Ascending aorta (tissue), 2 donors: Measurements from ENCODE around the gene SLC7A4. TPM values are rescaled to one million over a fixed set of nuclear protein-coding genes. Genes with fewer than 3 reads are reported as not detected.
A peak's percentile ranks its signal among the peaks of the same experiment; 100 is the strongest.

Experiments
- DNase-seq, 2 donors: peaks; one replicate each; pipeline ENCODE4 v3.0.0-alpha.2; 2019; ENCODE audit warnings: low spot score in 2 of 2
- H3K27ac ChIP-seq, 2 donors: fragments of 200-600 bp; sonication (generic); one replicate each; pipeline ENCODE4 v1.5.1; 2016 to 2017; ENCODE audit warnings: mild to moderate bottlenecking in 1 of 2
- H3K27me3 ChIP-seq: fragments of 200-600 bp; sonication (generic); one replicate; pipeline ENCODE4 v1.5.1; 2017
- H3K36me3 ChIP-seq, 2 donors: fragments of 200-600 bp; sonication (generic); one replicate each; pipeline ENCODE4 v1.5.1; 2016
- H3K4me1 ChIP-seq, 2 donors: fragments of 200-600 bp; sonication (generic); one replicate each; pipeline ENCODE4 v1.5.1; 2016 to 2017; ENCODE audit warnings: mild to moderate bottlenecking in 1 of 2
- H3K4me3 ChIP-seq, 2 donors: fragments of 200-600 bp; sonication (generic); one replicate each; pipeline ENCODE4 v1.5.1; 2016 to 2017; ENCODE audit warnings: mild to moderate bottlenecking in 1 of 2
- H3K9me3 ChIP-seq, 2 donors: fragments of 200-600 bp; sonication (generic); one replicate each; pipeline ENCODE4 v1.5.1; 2016
- intact Hi-C: fragments of 100-400 bp; cut with DNase I; formaldehyde crosslinking; loops from one replicate; pipeline ENCODE4 v1.15.1; 2023
- total RNA-seq: library from RNA; depleted of rRNA; stranded (reverse); fragments of >200 nt; gene quantifications from one replicate; pipeline ENCODE4 v1.1.0, GENCODE V29; 2016
- TF ChIP-seq, protein P1 (sequence below), 3 experiments: fragments of 200-600 bp in 2 of 3; fragments of 450-650 bp in 1 of 3; sonication (generic) in 2 of 3; IDR thresholded peaks; one replicate each; pipeline ENCODE4 v1.5.1; 2016 to 2019; ENCODE audit warnings: antibody characterized with exemption in 3 of 3, mild to moderate bottlenecking in 1 of 3, moderate library complexity in 1 of 3

Gene SLC7A4
- total RNA-seq, 1 donor from 2014 or later: 20.4 TPM

DNA sequence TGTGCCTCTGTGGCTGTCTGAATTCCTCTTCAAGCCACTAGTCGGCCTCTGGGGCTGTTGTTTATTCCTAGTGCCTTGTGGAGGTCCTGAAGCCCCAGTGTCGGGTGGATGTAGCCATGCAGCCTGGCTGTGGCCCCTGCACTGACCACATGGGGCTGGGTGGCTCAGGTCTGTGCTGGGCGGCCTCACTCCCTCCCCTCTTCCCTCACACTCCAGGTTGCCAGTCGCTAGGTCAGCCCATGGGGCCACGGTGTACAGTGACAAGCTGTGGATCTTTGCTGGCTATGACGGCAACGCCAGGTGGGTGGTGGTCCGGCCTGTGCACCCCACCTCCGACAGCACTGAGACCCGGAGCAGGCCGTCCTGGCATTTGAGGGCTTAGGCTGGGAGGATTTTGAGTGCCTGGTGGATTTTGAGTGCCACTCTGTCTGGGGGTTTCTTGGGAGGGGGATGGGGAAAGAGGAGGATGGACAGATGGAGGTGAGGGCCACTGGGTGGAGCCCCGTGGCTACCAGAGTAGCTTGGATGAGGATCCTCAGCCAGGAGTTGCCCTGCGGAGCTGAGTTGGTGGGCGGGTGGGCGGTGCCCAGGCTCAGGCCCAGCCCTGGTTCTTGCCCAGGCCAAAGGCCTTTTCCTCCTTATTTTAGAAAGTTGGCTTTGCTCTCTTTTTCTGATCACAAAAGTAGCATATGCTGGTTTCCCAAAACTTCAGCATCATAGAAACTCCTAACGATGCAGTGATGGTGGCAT is 43.6 kb downstream of the SLC7A4 start:
- Histone ChIP-seq H3K4me1 (no peaks in the 10 kb centered on the region), H3K27ac (no peak overlapping the region), H3K4me3 (no peak overlapping the region), H3K9me3 (no peaks in the 10 kb centered on the region), H3K36me3 (peaks cover 47 to 71% of the 10 kb centered on the region in 2 donors), H3K27me3 (no peaks in the 10 kb centered on the region)
- TF ChIP-seq, protein P1, sequence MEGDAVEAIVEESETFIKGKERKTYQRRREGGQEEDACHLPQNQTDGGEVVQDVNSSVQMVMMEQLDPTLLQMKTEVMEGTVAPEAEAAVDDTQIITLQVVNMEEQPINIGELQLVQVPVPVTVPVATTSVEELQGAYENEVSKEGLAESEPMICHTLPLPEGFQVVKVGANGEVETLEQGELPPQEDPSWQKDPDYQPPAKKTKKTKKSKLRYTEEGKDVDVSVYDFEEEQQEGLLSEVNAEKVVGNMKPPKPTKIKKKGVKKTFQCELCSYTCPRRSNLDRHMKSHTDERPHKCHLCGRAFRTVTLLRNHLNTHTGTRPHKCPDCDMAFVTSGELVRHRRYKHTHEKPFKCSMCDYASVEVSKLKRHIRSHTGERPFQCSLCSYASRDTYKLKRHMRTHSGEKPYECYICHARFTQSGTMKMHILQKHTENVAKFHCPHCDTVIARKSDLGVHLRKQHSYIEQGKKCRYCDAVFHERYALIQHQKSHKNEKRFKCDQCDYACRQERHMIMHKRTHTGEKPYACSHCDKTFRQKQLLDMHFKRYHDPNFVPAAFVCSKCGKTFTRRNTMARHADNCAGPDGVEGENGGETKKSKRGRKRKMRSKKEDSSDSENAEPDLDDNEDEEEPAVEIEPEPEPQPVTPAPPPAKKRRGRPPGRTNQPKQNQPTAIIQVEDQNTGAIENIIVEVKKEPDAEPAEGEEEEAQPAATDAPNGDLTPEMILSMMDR (IDR thresholded peaks at IDR 0.05): no peak
- intact Hi-C loops: loop anchor here (10.0 kb wide), 1 partner anchor 656 kb away; the partner anchor contains the start of gene SDF2L1
- no peak for DNase-seq

DNA sequence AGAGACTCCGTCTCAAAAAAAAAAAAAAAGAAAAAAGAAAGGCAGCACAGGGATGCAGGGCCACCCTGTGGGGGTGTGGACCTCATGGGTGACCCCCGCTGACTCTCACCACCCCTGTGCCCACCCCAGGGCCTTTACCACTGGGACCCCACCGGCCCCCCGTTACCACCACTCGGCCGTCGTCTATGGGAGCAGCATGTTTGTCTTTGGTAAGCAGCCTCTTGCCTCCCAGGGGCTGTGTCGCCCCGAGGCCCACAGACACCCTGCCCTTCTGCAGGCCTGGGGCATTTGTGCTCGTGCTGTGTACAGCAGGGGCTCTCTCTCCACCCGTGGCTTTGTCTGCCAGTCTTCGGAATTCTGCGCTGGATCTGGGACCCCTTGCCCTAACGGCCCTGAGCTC is 45.0 kb downstream of the SLC7A4 start:
- Histone ChIP-seq H3K27ac (no peak overlapping the region), H3K4me3 (no peak overlapping the region), H3K36me3 (peaks cover 33 to 57% of the 10 kb centered on the region in 2 donors), H3K4me1 (peaks cover 8% of the 10 kb centered on the region in 2 donors), H3K27me3 (no peaks in the 10 kb centered on the region), H3K9me3 (no peaks in the 10 kb centered on the region)
- DNase-seq: no peak
- TF ChIP-seq, protein P1 (IDR thresholded peaks at IDR 0.05): no peak
- intact Hi-C loops: loop anchor here (10.0 kb wide), 1 partner anchor 657 kb away; the partner anchor contains the start of gene SDF2L1

DNA sequence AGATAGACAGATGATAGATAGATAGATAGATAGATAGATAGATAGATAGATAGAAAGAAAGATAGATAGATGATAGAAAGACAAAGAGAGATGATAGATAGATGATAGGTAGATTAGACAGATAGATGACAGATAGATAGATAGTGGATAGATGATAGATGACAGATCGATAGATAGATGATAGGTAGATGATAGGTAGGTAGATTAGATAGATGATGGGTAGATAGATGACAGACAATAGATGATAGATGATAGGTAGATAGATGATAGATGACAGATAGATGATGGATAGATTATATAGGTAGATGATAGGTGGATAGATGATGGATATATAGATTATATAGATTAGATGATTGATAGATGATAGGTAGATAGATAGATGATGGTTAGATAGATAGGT is 46.0 kb downstream of the SLC7A4 start:
- no peak for DNase-seq
- Histone ChIP-seq H3K27me3 (no peaks in the 10 kb centered on the region), H3K4me1 (peaks cover 8 to 10% of the 10 kb centered on the region in 2 donors), H3K27ac (no peak overlapping the region), H3K36me3 (peaks cover 23 to 47% of the 10 kb centered on the region in 2 donors), H3K9me3 (no peaks in the 10 kb centered on the region), H3K4me3 (no peak overlapping the region)
- intact Hi-C loops: loop anchor here (10.0 kb wide), 1 partner anchor 658 kb away; the partner anchor contains the start of gene SDF2L1
- TF ChIP-seq, protein P1 (IDR thresholded peaks at IDR 0.05): no peak

DNA sequence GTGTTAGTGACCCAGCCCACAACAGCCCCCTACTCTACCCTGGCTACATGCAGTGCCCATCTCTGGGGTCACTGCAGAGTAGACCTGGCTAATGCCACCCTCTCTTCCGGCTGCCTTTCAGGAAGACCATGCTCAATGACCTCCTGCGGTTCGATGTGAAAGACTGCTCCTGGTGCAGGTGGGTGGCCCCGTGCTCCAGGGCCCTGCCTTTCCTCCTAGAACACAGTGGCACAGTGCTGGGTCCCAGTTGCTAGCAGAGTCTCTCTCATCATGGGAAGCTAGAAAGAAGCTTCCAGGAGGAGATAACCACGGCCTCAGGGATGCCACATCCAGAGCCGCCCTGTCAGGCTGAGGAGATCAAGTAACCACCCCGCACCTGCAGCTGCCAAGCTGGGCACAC is 46.6 kb downstream of the SLC7A4 start:
- H3K27me3 ChIP-seq: no peaks in the 10 kb centered on the region
- no peak for DNase-seq
- peaks cover 18 to 40% of the 10 kb centered on the region in 2 donors for H3K36me3 ChIP-seq
- H3K4me1 ChIP-seq: peaks cover 8 to 15% of the 10 kb centered on the region in 2 donors
- intact Hi-C loops: loop anchor here (10.0 kb wide), 1 partner anchor 659 kb away; the partner anchor contains the start of gene SDF2L1
- H3K27ac ChIP-seq: no peak overlapping the region
- no peaks in the 10 kb centered on the region for H3K9me3 ChIP-seq
- H3K4me3 ChIP-seq: no peak overlapping the region
- TF ChIP-seq, protein P1 (IDR thresholded peaks at IDR 0.05): no peak

DNA sequence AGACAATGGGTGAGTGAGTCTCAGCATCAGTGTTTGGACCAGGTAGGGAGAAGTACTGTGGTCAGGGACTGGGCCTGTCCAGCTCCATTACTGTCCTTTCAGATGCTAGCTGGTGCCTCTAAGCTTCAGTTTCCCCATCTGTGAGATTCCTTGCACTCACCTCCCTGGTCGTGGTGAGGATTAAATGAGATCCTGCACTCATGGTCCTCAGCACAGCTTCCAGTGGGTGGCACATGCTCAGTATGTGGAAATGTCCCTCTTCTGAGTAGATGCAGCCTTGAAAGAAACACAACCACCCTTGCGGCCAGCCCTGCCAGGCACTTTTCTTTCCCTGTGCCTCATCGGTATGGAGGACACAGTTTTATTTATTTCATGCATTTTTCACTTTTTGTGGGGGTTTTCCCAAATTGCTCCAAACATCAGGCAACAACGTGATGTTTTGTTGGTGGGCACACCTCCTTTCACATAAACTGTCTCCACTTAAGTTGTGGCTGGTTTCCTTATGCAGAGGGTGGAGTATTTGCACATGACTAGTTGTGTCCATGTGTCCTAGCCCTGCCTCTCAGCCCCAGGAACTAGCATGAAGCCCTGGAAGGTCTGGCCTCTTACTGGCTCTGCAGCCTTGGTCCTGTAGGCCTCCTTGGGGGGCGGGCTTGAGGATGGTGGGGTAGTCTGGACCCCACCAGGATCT is 49.1 kb downstream of the SLC7A4 start:
- H3K36me3 ChIP-seq: peaks cover 18 to 26% of the 10 kb centered on the region in 2 donors
- H3K27me3 ChIP-seq: no peaks in the 10 kb centered on the region
- H3K9me3 ChIP-seq: no peaks in the 10 kb centered on the region
- DNase-seq: no peak
- peak overlapping the region; percentile 74 to 90 for H3K4me3 ChIP-seq
- TF ChIP-seq, protein P1 (IDR thresholded peaks at IDR 0.05): no peak
- intact Hi-C loops: loop anchor here (2.0 to 10.0 kb wide), 3 partner anchors 34 to 662 kb away; partner anchors contain the start of genes P2RX6, PI4KA, SDF2L1 and SNAP29
- peaks cover 11 to 23% of the 10 kb centered on the region in 2 donors for H3K4me1 ChIP-seq
- H3K27ac ChIP-seq: peak overlapping the region; percentile 73 to 85
